Urothelium cell line (cell line): Measurements from ENCODE around the gene PIK3CG.
"Not testable (repeated sequence)": the region's sequence is repeated elsewhere in the genome, so short reads cannot be mapped to it uniquely, and the experiment has no call there.

ENCODE experiments used
- DNase-seq: peaks from one replicate; pipeline ENCODE4 v3.0.0; 2011; ENCODE audit warnings: low spot score, mixed read lengths
- FAIRE-seq: peaks from 2 replicates; lab custom pipeline; 2011; peaks lifted over from hg19 to GRCh38; lab: Jason Lieb, UNC

PIK3CG gene

DNA sequence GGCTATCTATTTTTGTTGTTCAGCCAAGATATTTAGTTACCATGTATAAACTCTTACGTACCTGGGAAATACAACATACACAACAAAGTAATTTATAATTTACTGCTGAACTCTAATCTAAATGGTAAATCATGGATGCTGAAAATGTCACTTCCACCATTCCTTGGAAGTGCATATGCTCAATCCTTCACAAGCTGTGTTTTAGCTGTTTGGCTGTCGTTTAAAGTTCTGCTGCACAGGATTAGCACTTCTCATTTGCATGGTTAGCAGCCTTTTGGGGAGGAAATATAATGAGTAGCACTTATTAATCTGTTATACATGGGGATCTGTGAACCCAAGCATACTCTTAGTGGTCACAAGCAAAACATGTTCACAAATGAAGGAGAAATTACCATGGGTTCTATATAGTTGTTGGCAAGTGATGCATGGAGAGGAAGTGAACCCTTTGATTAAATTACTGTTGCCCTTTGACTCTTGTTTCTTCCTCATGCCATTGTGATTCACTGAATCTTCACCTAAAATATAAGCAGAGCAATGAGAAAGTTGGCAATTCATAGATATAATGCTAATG, 18.5 kb downstream of the PIK3CG start:
- FAIRE-seq (no peak), DNase-seq (no peak)

DNA sequence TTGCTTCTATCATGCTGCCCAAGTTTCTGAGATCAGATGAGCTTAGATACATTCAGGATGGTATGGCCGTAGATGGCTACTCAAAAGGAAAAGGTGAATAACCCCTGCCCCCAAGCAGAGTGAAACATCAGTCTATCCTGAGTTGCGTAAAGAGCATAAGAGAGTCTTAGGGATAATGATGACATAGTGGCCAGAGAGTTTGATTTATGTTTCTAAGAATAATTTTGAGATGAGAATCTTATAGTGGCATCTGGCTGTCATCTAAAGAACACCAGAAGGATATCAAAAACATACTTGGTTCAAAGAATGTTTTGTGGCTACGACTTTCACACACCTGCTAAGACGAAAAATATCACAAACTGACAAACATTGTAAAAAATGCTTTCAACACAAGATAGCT, 20.6 kb downstream of the PIK3CG start:
- FAIRE-seq (no peak), DNase-seq (no peak)

DNA sequence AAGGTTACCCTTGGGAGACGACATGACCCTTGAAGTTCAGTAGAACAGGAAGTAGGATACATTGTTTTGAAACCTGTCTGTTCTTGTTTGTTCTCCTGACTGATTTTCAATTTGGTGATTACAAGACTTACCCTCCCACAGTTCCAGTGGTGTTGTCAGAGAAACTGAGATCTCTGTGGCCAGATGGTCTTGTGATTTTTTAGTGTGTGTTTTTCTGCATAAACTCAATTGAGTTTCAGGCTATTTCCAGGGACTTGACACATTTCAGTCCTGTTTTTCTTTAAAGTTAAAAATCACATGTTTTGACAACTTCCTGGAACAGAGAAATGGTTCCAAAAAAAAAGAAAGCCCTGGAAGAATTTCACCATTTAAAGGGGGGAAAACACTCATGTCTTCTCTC, 22.3 kb downstream of the PIK3CG start:
- FAIRE-seq (no peak), DNase-seq (no peak)

DNA sequence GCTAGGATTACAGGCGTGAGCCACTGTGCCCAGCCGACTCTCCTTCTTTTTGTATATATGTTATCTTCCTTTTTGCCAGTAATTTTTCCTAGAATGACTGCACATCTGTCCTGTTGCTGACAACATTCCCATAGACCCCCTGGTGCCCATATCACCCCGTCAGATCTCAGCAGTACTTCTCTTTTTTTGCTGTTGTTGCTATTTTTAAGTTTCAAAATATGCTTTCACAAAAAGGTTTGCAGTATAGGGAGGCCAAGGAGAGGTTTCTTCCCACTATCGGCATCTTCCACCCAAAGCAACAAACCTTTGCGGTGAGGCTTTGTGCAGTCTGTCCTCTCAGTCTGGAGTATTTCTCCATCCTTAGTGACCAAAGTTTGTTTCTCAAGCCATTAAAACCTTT, 23.1 kb downstream of the PIK3CG start:
- DNase-seq (no peak), FAIRE-seq (no peak)

DNA sequence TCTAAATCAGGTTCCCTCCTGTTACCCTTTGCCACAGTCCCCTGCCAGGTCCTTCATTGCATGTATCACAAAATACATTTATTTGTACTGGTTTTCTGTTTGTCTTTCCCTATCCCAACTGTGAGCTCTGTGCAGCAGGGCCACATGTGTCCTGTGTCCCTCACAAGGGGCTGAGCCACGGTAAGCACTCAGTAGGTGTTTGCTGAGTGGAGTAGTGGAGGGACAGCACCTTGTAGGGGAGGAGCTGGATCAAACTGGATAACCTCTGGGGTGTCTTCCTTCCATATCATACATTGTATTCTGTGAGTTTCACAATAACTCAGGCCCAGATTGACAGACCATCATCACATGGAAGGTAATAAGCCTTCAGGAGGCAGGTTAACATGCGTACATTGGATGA, 25.9 kb downstream of the PIK3CG start:
- FAIRE-seq (no peak), DNase-seq (no peak)

DNA sequence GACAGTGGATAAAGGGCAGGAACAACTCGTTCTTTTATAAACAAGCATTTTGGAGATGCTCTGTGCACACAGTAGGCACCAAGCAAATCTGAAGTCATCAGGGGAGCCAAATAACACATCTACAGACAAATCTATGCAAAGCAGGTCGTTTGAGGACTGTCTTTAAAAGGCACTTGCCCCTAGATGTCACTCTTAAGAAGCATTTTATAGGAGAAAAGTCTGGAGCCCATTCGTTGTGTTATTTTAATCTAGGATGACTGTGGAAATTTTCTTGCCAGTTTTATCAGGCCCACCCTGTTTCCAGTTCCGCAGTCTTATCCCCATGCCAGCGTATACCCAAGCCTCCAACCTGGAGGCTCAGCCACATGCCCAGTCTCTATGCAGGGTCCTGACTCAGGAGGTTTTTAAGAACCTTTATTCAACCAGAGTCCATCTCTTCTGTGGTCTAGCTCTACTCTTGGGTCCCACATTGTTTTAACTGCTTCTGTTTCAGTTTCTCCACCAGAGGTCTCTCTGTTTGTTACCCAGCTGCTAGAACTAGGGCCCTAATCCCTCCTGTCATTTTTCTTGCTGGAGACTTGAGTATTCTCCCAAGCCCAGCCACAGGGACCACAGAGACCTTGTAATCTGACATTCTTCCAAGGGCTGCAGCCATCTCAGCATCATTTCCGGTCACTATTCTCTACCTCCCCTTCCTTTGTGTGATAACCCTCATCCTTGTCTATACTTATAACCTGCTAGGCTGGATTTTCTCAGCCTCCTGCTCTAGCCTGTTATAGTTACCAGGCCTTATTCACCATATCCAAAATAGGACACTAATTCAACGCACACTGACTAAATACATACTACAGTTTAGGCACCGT, 26.7 kb downstream of the PIK3CG start:
- no peak for DNase-seq

DNA sequence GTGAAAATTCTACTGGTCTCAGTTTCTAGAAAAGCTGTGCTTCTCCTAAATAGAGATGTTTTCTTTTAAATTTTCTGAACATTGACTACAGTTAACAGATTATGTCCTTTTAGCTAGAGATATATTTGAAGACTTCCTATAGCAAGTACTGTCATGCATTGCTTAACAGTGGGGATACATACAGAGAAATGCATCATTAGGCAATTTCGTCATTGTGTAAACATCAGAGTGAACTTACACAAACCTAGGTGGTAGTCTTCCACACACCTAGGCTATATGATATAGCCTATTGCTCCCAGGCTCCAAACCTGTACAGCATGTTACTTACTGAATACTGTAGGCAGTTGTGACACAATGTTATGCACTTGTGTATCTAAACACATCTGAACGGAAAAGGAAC, 28.5 kb downstream of the PIK3CG start:
- FAIRE-seq = peak; percentile 30
- DNase-seq = no peak

More for the DNA sequence above, 26.7 kb downstream of the PIK3CG start:
- FAIRE-seq = peak; percentile 9

DNA sequence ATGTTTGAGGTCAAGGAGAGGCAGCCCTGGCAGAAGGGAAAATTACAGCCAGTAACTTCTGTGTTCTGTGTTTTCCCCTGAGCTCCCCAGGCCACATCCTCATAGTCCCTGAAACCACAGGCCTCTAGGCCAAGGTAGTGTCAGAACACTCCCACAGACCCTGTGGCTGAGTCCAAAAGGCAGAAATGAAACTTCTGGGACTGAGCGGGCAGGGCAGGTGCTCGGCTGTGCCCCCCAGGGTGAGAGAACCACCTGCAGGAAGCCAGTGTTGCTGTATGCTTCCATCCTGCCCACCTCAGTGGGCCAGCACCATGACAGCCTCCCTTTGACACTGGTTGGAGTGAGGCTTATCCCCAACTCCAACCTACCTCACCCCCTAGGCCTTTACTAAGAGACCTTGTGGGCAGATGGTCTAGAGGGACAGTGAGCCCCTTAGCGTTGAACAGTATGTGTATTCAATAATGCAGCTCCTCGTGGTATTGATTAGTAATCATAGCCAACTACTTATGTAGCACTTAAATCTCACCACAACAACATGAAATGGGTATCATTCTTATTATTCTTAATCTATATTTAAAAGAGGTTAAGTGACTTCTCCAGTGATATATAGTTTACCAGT, 30.3 kb downstream of the PIK3CG start:
- DNase-seq (no peak), FAIRE-seq (no peak)

DNA sequence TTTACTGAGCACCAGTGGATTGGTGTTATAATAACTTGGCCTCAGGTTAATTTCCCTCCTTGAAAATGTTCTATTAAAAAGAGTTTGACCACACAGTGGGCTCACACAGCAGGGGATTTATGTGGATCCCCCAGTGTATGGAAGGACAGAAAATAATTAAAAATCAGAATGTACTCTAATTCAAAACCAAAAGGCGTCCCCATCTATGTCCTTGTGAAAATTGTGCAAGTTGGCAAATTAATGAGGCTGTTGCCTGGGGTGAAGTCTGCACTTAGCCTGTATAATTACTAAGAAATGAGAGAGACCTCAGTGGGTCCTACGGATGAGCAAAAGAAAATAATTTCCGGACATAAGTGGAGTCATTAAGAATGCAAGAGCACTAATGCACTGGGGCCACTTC, 31.1 kb downstream of the PIK3CG start:
- FAIRE-seq = no peak
- no peak for DNase-seq

DNA sequence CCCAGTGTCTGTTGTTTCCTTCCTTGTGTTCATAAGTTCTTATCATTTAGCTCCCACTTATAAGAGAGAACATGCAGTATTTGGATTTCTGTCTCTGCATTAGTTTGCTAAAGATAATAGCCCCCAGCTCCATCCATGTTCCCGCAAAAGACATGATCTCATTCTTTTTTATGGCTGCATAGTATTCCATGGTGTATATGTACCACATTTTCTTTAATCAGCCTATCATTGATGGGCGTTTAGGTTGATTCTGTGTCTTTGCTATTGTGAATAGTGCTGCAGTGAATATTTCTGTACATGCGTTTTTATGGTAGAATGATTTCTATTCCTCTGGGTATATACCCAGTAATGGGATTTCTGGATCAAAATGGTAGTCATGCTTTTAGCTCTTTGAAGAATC, 32.5 kb downstream of the PIK3CG start:
- not testable (repeated sequence) for FAIRE-seq

DNA sequence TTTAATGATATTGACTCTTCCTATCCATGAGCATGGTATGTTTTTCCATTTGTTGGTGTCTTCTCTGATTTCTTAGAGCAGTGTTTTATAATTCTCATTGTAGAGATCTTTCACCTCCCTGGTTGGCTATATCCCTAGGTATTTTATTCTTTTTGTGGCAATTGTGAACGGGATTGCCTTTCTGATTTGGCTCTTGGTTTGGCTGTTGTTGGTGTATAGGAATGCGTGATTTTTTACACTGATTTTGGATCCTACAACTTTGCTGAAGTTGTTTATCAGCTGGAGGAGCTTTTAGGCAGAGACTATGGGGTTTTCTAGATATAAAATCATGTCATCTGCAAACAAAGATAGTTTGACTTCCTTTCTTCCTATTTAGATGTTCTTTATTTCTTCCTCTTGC, 33.9 kb downstream of the PIK3CG start:
- FAIRE-seq, DNase-seq: not testable (repeated sequence)

More for the DNA sequence above, 32.5 kb downstream of the PIK3CG start:
- DNase-seq = not testable (repeated sequence)

DNA sequence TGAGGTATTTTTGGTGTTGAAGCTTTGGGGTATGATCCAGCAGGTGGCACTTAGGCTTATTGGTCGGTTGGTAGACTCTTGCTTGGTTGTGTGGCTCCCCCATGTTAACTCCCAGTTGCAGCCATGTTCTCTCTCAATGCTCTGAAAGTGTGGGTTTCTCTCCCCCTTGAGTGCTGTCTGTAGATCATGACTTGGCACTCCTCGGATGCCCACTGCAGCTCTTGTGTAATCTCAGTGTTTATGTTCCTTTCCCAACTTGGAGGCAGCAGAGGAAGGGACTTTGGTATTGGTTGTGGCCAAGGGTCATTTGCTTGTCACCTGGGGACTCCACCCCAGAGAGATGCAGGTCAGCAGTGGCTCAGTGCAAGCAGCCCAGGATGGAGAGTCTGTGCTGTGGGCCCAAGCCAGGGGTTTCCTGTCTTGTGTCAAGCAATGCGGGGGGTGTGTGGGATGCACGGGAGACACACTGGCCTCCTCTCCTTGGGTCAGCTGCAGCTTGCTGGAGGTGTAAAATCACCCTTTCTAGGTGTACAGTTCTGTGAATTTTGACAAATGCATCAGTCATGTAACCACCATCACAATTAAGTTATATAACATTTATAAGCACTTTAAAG, 36.9 kb downstream of the PIK3CG start:
- no peak for DNase-seq
- FAIRE-seq = no peak

DNA sequence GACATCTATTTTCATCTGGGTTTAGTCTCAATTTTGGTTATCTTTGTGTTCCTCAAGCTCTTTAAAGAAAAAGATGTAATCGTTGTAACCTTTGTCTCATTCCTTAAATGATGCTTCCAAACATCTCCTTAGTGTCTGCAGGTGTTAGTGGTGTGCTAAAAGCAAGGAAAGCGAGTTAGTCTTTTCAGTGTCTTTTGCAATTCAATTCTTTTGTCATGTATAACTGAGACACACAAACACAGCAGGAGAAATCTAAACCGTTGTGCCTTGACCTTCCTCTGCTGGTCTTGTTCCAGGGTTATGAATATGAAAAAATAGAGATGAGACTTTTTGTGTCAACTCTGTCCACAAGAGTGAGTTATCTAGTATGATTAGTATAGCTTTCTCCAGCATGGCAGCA, 40.7 kb downstream of the PIK3CG start:
- FAIRE-seq = no peak
- no peak for DNase-seq

DNA sequence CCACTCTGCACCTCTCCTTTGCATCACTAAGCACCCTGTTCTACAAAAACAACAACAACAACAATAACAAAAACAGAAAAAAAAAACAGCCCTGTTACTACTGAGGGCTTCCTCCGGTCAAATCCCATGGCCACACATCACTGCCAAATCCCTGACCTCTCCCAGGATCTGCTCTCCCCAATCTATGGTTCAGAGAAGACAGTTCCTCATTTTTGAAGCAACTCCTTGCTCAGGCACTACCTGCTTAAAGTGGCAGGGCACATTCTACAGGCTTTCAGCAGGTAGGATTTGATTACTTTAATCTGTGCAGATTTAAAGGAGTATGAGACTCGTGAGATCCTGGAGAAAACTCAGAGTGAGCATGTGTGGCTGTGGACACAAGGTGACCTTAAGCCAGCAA, 46.9 kb downstream of the PIK3CG start:
- FAIRE-seq (no peak), DNase-seq (no peak)

DNA sequence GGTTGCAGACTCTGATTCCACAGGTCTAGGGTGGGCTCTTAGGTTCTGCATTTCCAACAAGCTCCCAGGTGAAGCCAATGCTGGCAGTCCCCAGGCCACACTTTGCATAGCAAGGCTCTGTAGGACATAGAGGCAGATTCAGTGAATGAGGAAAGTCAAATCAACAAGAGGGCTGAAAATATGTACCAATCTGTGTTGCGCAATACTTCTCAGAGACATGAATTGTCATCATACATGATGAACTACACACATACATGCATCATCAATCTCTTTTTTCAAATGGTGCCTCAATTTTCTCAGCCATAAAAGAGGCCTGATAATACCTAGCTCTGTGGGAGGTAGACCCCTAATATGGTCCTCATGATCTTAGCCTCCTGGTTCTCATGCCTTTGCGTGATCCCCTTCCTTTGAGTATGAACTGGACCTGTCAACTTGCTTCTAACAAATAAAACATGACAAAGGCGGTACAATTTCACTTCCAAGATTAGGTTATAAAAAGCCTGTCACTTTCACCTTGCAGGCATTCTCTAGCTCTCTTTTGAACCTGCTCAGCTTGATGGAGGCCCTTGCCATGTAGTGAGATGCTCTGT, 49.0 kb downstream of the PIK3CG start:
- no peak for DNase-seq
- FAIRE-seq = no peak

DNA sequence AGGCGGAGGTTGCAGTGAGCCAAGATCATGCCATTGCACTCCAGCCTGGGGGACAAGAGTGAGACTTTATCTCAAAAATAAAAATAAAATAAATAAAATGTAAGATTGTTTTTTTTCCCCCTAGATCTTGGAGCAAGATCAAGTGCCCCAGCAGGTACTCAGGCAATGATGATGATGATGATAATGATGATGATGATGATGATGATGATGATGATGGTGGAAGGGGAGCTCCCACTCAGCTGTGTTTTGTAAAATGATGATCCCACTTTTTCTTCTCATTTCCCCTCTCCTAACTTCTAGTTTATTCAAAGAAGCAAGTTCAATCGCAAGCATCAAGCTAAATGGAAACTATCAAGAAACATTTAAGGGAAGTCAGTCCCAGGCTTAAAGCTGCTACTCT, 50.3 kb downstream of the PIK3CG start:
- FAIRE-seq = no peak
- no peak for DNase-seq

DNA sequence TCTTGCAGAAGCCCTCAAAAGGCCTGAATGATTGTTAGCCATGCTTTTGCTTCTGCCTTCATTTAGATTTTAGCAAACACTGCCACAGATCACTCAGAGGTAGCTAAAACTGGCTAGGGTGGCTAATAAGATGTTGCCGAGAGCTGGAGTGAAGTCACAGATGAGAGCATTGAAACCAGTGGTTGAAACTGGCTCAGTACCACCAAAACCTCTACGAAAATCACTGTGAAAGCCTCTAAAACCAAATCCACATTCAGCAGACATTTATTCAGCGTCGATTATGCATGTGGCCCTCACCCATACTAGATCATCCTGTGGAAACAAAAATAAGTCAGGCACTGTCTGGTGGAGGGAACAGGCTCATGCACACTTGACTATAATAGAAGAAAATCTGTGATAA, 50.8 kb downstream of the PIK3CG start:
- FAIRE-seq (no peak), DNase-seq (no peak)

DNA sequence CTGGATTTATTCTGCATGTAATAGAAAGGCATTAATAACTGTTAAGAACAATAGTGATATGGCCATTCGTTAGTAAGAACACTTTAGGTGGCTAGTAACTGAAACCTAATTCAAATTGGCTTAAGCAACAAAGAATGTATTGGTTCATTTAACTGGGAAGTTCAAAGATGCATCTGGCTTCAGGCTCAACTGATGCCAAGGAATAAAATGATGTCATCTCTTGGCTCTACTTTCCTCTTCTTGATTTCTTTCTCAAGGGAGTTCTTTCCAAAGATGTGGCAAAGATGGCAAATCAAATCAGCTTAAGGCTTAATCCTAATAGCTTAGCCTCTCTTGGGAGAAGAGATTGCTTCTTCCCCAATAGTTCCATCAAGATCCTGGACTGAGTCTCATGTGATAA, 51.6 kb downstream of the PIK3CG start:
- DNase-seq (no peak), FAIRE-seq (no peak)

DNA sequence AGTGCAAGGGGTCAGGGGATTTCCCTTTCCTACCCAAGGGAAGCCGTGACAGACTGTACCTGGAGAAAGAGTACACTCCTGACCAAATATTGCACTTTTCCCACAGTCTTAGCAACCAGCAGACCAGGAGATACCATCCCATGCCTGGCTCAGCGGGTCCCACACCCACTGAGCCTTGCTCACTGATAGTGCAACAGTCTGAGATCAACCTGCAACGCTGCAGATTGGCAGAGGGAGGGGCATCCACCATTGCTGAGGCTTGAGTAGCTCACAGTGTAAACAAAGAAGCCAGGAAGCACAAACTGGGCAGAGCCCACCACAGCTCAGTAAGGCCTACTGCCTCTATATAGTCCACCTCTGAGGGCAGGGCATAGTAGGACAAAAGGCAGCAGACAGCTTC, 53.9 kb downstream of the PIK3CG start:
- DNase-seq = no peak
- FAIRE-seq = no peak

DNA sequence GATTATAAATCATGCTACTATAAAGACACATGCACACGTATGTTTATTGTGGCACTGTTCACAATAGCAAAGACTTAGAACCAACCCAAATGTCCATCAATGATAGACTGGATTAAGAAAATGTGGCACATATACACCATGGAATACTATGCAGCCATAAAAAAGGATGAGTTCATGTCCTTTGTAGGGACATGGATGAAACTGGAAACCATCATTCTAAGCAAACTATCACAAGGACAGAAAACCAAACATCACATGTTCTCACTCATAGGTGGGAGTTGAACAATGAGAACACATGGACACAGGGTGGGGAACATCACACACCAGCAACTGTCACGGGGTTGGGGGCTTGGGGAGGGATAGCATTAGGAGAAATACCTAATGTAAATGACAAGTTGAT, 59.4 kb downstream of the PIK3CG start:
- not testable (repeated sequence) for DNase-seq, FAIRE-seq

DNA sequence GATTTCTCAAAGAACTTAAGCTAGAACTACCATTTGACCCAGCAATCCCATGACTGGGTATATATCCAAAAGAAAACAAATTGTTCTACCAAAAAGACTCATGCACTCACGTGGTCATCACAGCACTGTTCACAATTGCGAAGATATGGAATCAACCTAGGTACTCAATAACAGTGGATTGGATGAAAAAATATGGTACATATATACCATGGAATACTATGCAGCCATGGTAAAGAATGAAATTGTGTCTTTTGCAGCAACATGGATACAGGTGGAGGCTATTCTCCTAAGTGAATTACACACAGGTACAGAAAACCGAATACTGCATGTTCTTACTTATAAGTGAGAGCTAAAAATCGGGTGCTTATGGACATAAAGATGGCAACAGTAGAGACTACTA, 61.8 kb downstream of the PIK3CG start:
- DNase-seq (no peak), FAIRE-seq (no peak)
